Calu3 (cell line): Measurements from ENCODE around the gene DPF3. TPM values are rescaled to one million over a fixed set of nuclear protein-coding genes. Genes with fewer than 3 reads are reported as not detected.

Experiments used
- BruUV-seq: library from RNA; stranded (reverse); fragments of 400-500 nt; replicated peaks from 2 replicates; lab custom pipeline; 2021; lab: Mats Ljungman, UMichigan
- CTCF ChIA-PET: fragments of 300-600 bp; sonication (Branson Sonifier 250); formaldehyde crosslinking; loops from one replicate; lab custom pipeline; 2022; ENCODE audit warnings: antibody characterized with exemption; lab: Charles Lee
- DNase-seq: peaks from one replicate; pipeline ENCODE4 v3.0.0; 2022
- H3K27ac Mint-ChIP-seq: one replicate; pipeline ENCODE4 v1.8.0; 2022; ENCODE audit warnings: mixed read lengths; ENCODE audit not compliant: unreplicated experiment
- H3K27me3 Mint-ChIP-seq: one replicate; pipeline ENCODE4 v1.8.0; 2022; ENCODE audit warnings: mixed read lengths; ENCODE audit not compliant: unreplicated experiment
- H3K36me3 Mint-ChIP-seq: one replicate; pipeline ENCODE4 v1.8.0; 2022; ENCODE audit warnings: mild to moderate bottlenecking, moderate library complexity, mixed read lengths; ENCODE audit not compliant: insufficient read depth, unreplicated experiment
- H3K4me1 Mint-ChIP-seq: one replicate; pipeline ENCODE4 v1.8.0; 2022; ENCODE audit warnings: mild to moderate bottlenecking, low read depth, mixed read lengths; ENCODE audit not compliant: unreplicated experiment
- H3K4me3 Mint-ChIP-seq: one replicate; pipeline ENCODE4 v1.8.0; 2022; ENCODE audit warnings: mild to moderate bottlenecking, low read depth, moderate library complexity, mixed read lengths; ENCODE audit not compliant: unreplicated experiment
- H3K9me3 Mint-ChIP-seq: one replicate; pipeline ENCODE4 v1.8.0; 2022; ENCODE audit warnings: low read depth, mixed read lengths; ENCODE audit not compliant: unreplicated experiment
- CTCF ChIP-seq: fragments of 200-600 bp; IDR thresholded peaks from one replicate; pipeline ENCODE4 v1.8.0; 2022; ENCODE audit warnings: antibody characterized with exemption; ENCODE audit not compliant: unreplicated experiment
- intact Hi-C: fragments of 100-400 bp; cut with micrococcal nuclease; formaldehyde crosslinking; loops from one replicate; pipeline ENCODE4 v1.10.0; 2022; ENCODE audit not compliant: unreplicated experiment
- total RNA-seq: library from RNA; stranded (reverse); gene quantifications from 2 replicates; pipeline ENCODE4 v1.2.3, GENCODE V29; 2022

The DPF3 gene
- total RNA-seq, 1 experiment from 2014 or later, result 9.6 TPM

GRCh38 chr14:72609205-72609916, 284.5 kb downstream of the DPF3 start:
- H3K27ac Mint-ChIP-seq, result no peak overlapping the region
- DNase-seq, result no peak
- H3K4me3 Mint-ChIP-seq, result no peak overlapping the region
- BruUV-seq, result no TSS peak
- TF ChIP-seq CTCF, result no peak
- H3K36me3 Mint-ChIP-seq, result no peaks in the 10 kb centered on the region
- CTCF ChIA-PET, result no interaction called here
- H3K4me1 Mint-ChIP-seq, result peaks cover 13% of the 10 kb centered on the region
- H3K9me3 Mint-ChIP-seq, result no peaks in the 10 kb centered on the region
- H3K27me3 Mint-ChIP-seq, result peaks cover 16% of the 10 kb centered on the region
- intact Hi-C loops, result no loop called here

- CTCF ChIA-PET, result no interaction called here
- H3K4me1 Mint-ChIP-seq, result peaks cover 13% of the 10 kb centered on the region
- no TSS peak for BruUV-seq
- TF ChIP-seq CTCF, result no peak
- no peak overlapping the region for H3K4me3 Mint-ChIP-seq
- no peaks in the 10 kb centered on the region for H3K36me3 Mint-ChIP-seq
- peaks cover 23% of the 10 kb centered on the region for H3K27me3 Mint-ChIP-seq
- intact Hi-C loops, result no loop called here
- no peak for DNase-seq
- no peaks in the 10 kb centered on the region for H3K9me3 Mint-ChIP-seq
- no peak overlapping the region for H3K27ac Mint-ChIP-seq
Observed at GRCh38 chr14:72608391-72609204, 285.3 kb downstream of the DPF3 start.

GRCh38 chr14:72607386-72608130, 286.3 kb downstream of the DPF3 start:
- Mint-ChIP-seq H3K27ac (no peak overlapping the region), H3K27me3 (peaks cover 34% of the 10 kb centered on the region), H3K4me3 (no peak overlapping the region), H3K9me3 (no peaks in the 10 kb centered on the region), H3K4me1 (peaks cover 13% of the 10 kb centered on the region), H3K36me3 (no peaks in the 10 kb centered on the region)
- CTCF ChIA-PET, result no interaction called here
- no peak for TF ChIP-seq CTCF
- BruUV-seq, result no TSS peak
- DNase-seq, result no peak
- intact Hi-C loops, result no loop called here

- Mint-ChIP-seq H3K27me3 (peaks cover 34% of the 10 kb centered on the region), H3K27ac (no peak overlapping the region), H3K9me3 (no peaks in the 10 kb centered on the region), H3K4me1 (peaks cover 13% of the 10 kb centered on the region), H3K4me3 (no peak overlapping the region), H3K36me3 (no peaks in the 10 kb centered on the region)
- intact Hi-C loops, result no loop called here
- no peak for DNase-seq
- BruUV-seq, result no TSS peak
- CTCF ChIA-PET, result no interaction called here
- no peak for TF ChIP-seq CTCF
Observed at GRCh38 chr14:72606879-72607278, 287.0 kb downstream of the DPF3 start.
